ENCODE data around the gene SLC9A5. TPM values are rescaled to one million over a fixed set of nuclear protein-coding genes. Genes with fewer than 3 reads are reported as not detected.
A peak's percentile ranks its signal among the peaks of the same experiment; 100 is the strongest.

Gene SLC9A5
- total RNA-seq, 1 donor from 2014 or later: 13.5 TPM

DNA sequence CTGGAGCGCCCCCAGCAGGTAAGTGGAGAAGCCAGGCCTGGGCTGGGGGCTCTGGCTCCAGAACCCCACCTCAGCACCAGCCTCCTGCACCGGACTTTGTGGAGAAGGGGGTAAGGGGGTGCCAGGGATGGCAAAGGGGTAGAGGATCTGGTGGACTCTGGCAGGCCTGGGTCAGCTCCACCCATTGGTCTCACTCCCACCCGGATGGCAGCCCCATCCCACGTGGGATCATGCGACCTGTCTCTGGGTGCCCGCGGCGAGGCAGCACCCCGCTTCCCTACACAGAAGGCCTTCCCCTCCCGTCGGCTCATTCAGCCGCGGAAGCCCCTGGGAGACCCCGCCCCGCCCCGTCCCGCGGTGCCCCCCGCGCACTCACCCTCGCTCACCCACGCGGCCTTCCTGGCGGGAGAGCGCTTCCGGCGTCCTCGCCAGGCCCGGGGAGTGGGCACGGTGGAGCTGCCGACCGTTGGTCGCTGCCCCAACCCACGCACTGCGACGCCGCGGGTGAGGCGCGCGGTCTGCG lies 30.1 kb downstream of the SLC9A5 start:
- DNase-seq (ENCODE audit: low spot score in 2 of 2): no peak
- Histone ChIP-seq H3K36me3 (no peaks in the 10 kb centered on the region), H3K27me3 (no peaks in the 10 kb centered on the region), H3K4me1 (peaks cover 3 to 15% of the 10 kb centered on the region in 2 donors), H3K27ac (peak overlapping the region; percentile 79 to 82), H3K9me3 (no peaks in the 10 kb centered on the region), H3K4me3 (peak overlapping the region; percentile 54 to 67)
- intact Hi-C loops (cut with DNase I): loop anchor here (2.0 kb wide), 1 partner anchor 186 kb away; no protein-coding TSS in a partner anchor
- TF ChIP-seq, protein P1, sequence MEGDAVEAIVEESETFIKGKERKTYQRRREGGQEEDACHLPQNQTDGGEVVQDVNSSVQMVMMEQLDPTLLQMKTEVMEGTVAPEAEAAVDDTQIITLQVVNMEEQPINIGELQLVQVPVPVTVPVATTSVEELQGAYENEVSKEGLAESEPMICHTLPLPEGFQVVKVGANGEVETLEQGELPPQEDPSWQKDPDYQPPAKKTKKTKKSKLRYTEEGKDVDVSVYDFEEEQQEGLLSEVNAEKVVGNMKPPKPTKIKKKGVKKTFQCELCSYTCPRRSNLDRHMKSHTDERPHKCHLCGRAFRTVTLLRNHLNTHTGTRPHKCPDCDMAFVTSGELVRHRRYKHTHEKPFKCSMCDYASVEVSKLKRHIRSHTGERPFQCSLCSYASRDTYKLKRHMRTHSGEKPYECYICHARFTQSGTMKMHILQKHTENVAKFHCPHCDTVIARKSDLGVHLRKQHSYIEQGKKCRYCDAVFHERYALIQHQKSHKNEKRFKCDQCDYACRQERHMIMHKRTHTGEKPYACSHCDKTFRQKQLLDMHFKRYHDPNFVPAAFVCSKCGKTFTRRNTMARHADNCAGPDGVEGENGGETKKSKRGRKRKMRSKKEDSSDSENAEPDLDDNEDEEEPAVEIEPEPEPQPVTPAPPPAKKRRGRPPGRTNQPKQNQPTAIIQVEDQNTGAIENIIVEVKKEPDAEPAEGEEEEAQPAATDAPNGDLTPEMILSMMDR (IDR thresholded peaks at IDR 0.05): no peak

DNA sequence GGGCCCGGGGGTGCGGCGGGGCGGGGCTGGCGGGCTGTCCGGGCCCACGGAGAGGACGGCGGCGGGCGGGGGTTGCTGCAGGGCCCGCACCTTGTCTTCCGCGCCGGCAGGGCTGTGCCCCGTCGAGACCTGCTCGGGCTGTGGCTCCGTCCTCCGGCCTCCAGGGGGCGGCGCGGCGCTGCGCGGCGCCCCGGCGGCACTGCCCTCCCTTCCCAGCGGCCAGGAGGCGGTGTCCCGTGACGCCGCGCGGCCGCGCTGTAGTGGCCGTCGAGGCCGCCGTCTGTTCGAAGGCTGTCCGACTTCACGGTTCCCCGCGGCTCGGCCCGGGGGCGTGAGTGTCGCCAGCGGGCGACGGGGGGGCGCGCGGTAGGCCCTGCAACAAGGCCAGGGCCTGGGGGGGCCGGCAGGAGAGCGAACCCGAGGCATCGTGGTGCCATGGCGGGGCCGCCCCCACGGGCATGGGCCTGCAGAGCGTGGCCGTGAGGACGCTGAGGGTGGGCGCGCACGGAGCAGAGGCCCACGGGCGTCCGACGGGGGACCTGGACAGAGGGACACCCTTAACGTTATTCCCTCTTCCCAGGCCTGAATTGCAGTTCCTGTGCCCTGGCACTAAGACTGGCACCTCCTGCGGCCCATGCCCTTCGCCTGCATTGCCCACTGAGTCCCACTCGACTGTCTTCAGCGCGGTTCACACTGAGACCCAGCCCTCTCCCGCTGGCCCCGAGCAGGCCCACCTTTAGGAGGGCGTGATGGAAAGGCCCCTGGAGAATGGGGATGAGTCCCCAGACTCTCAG lies 30.7 kb downstream of the SLC9A5 start, which contains the start of gene PLEKHG4:
Gene PLEKHG4, plus strand, starts transcription at position 237 of the 794 bp plus-strand sequence. Its CDS starts 513 bp downstream, at position 750.
- Histone ChIP-seq H3K27ac (peak within 1 kb of the TSS; percentile 79 to 82), H3K27me3 (no peaks in the 10 kb centered on the region), H3K36me3 (no peaks in the 10 kb centered on the region), H3K4me1 (peaks cover 3 to 15% of the 10 kb centered on the region in 2 donors), H3K9me3 (no peaks in the 10 kb centered on the region), H3K4me3 (peak within 1 kb of the TSS; percentile 54 to 67)
- TF ChIP-seq, protein P1 (IDR thresholded peaks at IDR 0.05): peak; percentile 25 to 84 (median 47)
- DNase-seq (ENCODE audit: low spot score in 2 of 2): peak; percentile 29 to 78
- intact Hi-C loops (cut with DNase I): loop anchor here (2.0 to 10.0 kb wide), 2 partner anchors 115 to 185 kb away; partner anchors contain the start of gene TPPP3

DNA sequence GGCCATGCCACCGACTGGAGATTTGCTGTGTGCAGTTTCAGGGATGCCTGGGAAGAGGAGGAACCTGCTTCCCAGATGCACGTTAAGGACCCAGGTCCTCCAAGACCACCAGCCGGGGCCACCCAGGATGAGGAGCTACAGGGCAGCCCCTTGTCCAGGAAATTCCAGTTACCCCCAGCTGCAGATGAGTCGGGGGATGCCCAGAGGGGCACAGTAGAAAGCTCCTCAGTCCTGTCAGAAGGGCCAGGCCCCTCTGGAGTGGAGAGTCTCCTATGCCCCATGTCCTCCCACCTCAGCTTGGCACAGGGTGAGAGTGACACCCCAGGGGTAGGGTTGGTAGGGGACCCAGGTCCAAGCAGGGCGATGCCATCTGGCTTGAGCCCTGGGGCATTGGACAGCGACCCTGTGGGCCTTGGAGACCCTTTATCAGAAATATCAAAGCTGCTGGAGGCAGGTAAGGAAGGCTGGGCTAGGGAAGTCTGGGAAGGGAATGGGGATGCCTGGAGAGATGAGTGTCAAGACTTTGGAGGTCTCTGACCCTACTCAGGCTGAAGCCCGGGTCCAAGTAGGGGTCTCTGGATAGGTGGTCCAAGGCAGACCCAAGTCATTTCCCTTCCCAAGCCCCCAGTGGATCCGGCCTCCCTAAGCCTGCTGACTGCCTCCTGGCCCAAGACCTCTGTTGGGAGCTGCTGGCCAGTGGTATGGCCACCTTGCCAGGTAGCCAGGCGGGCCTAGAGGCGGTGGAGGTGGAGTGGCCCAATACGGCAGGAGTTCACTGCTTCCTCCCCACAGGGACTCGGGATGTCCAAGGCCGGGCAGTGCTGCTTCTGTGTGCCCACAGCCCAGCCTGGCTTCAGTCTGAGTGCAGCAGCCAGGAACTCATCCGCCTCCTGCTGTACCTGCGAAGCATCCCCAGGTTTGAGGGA lies 31.6 kb downstream of the SLC9A5 start:
- no peak overlapping the region for H3K4me3 ChIP-seq
- H3K27me3 ChIP-seq: no peaks in the 10 kb centered on the region
- no peaks in the 10 kb centered on the region for H3K9me3 ChIP-seq
- H3K27ac ChIP-seq: no peak overlapping the region
- no peaks in the 10 kb centered on the region for H3K36me3 ChIP-seq
- DNase-seq (ENCODE audit: low spot score in 2 of 2): no peak
- TF ChIP-seq, protein P1 (IDR thresholded peaks at IDR 0.05): no peak
- H3K4me1 ChIP-seq: peaks cover 3 to 15% of the 10 kb centered on the region in 2 donors
- intact Hi-C loops (cut with DNase I): loop anchor here (10.0 kb wide), 1 partner anchor 114 kb away; the partner anchor contains the start of gene TPPP3

DNA sequence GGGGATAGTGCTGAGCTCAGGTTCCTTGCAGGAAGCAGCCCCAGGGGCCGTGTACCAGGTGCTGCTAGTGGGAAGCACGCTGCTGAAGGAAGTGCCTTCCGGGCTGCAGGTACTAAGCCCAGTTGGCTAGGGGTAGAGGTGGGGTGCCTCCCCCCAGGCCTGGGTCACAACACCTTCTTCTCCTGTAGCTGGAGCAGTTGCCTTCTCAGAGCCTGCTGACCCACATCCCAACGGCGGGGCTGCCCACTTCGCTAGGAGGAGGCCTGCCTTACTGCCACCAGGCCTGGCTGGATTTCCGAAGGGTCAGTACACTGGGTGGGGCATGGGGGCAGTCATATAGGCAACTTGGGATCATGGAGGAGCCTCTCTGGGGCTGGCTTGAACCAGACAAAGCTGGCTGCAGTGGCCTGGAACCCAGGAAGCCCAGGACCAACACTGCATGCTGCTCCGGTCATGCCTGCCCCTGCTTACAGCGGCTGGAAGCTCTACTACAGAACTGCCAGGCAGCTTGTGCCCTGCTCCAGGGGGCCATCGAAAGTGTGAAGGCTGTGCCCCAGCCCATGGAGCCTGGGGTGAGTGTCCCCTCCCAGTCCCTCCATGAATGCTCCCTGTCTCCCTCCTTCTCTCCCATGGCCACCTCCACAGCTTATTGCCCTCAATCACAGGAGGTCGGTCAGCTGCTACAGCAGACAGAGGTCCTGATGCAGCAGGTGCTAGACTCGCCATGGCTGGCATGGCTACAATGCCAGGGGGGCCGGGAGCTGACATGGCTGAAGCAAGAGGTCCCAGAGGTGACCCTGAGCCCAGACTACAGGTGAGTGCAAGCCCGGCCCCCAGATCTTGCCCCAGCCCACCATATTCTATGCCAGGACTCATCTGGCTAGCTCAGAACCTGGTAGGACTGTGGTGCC lies 33.0 kb downstream of the SLC9A5 start:
- no peaks in the 10 kb centered on the region for H3K27me3 ChIP-seq
- H3K9me3 ChIP-seq: no peaks in the 10 kb centered on the region
- DNase-seq (ENCODE audit: low spot score in 2 of 2): no peak
- intact Hi-C loops (cut with DNase I): loop anchor here (10.0 kb wide), 1 partner anchor 113 kb away; the partner anchor contains the start of gene TPPP3
- H3K36me3 ChIP-seq: no peaks in the 10 kb centered on the region
- H3K27ac ChIP-seq: no peak overlapping the region
- H3K4me3 ChIP-seq: no peak overlapping the region
- peaks cover 3 to 15% of the 10 kb centered on the region in 2 donors for H3K4me1 ChIP-seq
- TF ChIP-seq, protein P1 (IDR thresholded peaks at IDR 0.05): no peak
